Measurements from ENCODE around the gene GRAMD1A. TPM values are rescaled to one million over a fixed set of nuclear protein-coding genes. Genes with fewer than 3 reads are reported as not detected.
"Not testable (repeated sequence)": the region's sequence is repeated elsewhere in the genome, so short reads cannot be mapped to it uniquely, and the experiment has no call there.

Gene GRAMD1A
- total RNA-seq, 2 experiments from 2014 or later = 84.2 to 124 TPM

GRCh38 chr19:34963573-34964406, 36.3 kb upstream of the GRAMD1A start, which contains the start of gene ZNF792:
TSS of gene ZNF792 (minus strand) at chr19:34964229. CDS start at chr19:34963662, 567 bp downstream.
- ChIA-PET POLR2A (interaction anchor here (0.8 kb wide), 1 partner anchor 53 kb away, joined by 3 read pairs; no protein-coding TSS in a partner anchor), CTCF (ENCODE audit: unreplicated experiment) (interaction anchor here (0.6 kb wide), 1 partner anchor 9 kb away, joined by 3 read pairs; no protein-coding TSS in a partner anchor)
- no peaks in the 10 kb centered on the region for H3K9me2 ChIP-seq (ENCODE audit: insufficient read depth, low read length)
- peak within 1 kb of the TSS; percentile 96 for H2AFZ ChIP-seq (ENCODE audit: low read length)
- intact Hi-C loops (cut with micrococcal nuclease; ENCODE audit: unreplicated experiment) = no loop called here
- peaks cover 17% of the 10 kb centered on the region for H3K9me3 ChIP-seq (ENCODE audit: low read length)
- BruUV-seq (replicated peaks) = no TSS peak
- H4K20me1 ChIP-seq (ENCODE audit: insufficient read depth, low read length) = no peaks in the 10 kb centered on the region
- peak within 1 kb of the TSS; percentile 88 for H3K4me3 ChIP-seq (ENCODE audit: low read depth, low read length, poor library complexity, severe bottlenecking)
- TF ChIP-seq EZH2phosphoT487 (IDR thresholded peaks at IDR 0.05; ENCODE audit: borderline replicate concordance, low read depth, low read length) = no peak
- H3K4me1 ChIP-seq (ENCODE audit: insufficient read depth, low read length, poor library complexity, severe bottlenecking) = peaks cover 19% of the 10 kb centered on the region
- H3K79me2 ChIP-seq (ENCODE audit: insufficient read depth, low read depth, low read length) = peaks cover 16% of the 10 kb centered on the region; the same call in 1 of the 2 replicates
- H3K27ac ChIP-seq (ENCODE audit: low read depth, low read length, poor library complexity, severe bottlenecking) = peak within 1 kb of the TSS; percentile 8
- peaks cover 14% of the 10 kb centered on the region for H3K36me3 ChIP-seq (ENCODE audit: insufficient read depth, low read length)
- peak within 1 kb of the TSS; percentile 84 for H3K4me2 ChIP-seq (ENCODE audit: low read length)
- DNase-seq (ENCODE audit: low spot score) = peak; percentile 70

GRCh38 chr19:34964598-34964997, 35.5 kb upstream of the GRAMD1A start:
- ChIA-PET POLR2A (no interaction called here), CTCF (ENCODE audit: unreplicated experiment) (no interaction called here)
- intact Hi-C loops (cut with micrococcal nuclease; ENCODE audit: unreplicated experiment) = no loop called here
- H3K4me1 ChIP-seq (ENCODE audit: insufficient read depth, low read length, poor library complexity, severe bottlenecking) = peaks cover 19% of the 10 kb centered on the region
- H4K20me1 ChIP-seq (ENCODE audit: insufficient read depth, low read length) = no peaks in the 10 kb centered on the region
- no peak for DNase-seq (ENCODE audit: low spot score)
- no peak overlapping the region for H3K27ac ChIP-seq (ENCODE audit: low read depth, low read length, poor library complexity, severe bottlenecking)
- peak overlapping the region; percentile 84 for H3K4me2 ChIP-seq (ENCODE audit: low read length)
- peaks cover 17% of the 10 kb centered on the region for H3K9me3 ChIP-seq (ENCODE audit: low read length)
- peak overlapping the region; percentile 96 for H2AFZ ChIP-seq (ENCODE audit: low read length)
- TF ChIP-seq EZH2phosphoT487 (IDR thresholded peaks at IDR 0.05; ENCODE audit: borderline replicate concordance, low read depth, low read length) = no peak
- no peak for TF ChIP-seq CTCF (conservative IDR thresholded peaks at IDR 0.05; ENCODE audit: low read length)
- H3K4me3 ChIP-seq (ENCODE audit: low read depth, low read length, poor library complexity, severe bottlenecking) = peak overlapping the region; percentile 88
- H3K9me2 ChIP-seq (ENCODE audit: insufficient read depth, low read length) = no peaks in the 10 kb centered on the region
- peaks cover 6% of the 10 kb centered on the region; the same call in 1 of the 2 replicates for H3K36me3 ChIP-seq (ENCODE audit: insufficient read depth, low read length)
- BruUV-seq (replicated peaks) = no TSS peak
- H3K79me2 ChIP-seq (ENCODE audit: insufficient read depth, low read depth, low read length) = peaks cover 16% of the 10 kb centered on the region; the same call in 1 of the 2 replicates

GRCh38 chr19:34965505-34965904, 34.6 kb upstream of the GRAMD1A start:
- H3K4me2 ChIP-seq (ENCODE audit: low read length); H3K9me2 ChIP-seq (ENCODE audit: insufficient read depth, low read length); CTCF ChIA-PET (ENCODE audit: unreplicated experiment); H3K36me3 ChIP-seq (ENCODE audit: insufficient read depth, low read length); DNase-seq (ENCODE audit: low spot score); intact Hi-C loops (cut with micrococcal nuclease; ENCODE audit: unreplicated experiment); H4K20me1 ChIP-seq (ENCODE audit: insufficient read depth, low read length); POLR2A ChIA-PET; H3K27ac ChIP-seq (ENCODE audit: low read depth, low read length, poor library complexity, severe bottlenecking); H3K4me3 ChIP-seq (ENCODE audit: low read depth, low read length, poor library complexity, severe bottlenecking); BruUV-seq (replicated peaks); H2AFZ ChIP-seq (ENCODE audit: low read length): not testable (repeated sequence)
- H3K4me1 ChIP-seq (ENCODE audit: insufficient read depth, low read length, poor library complexity, severe bottlenecking) = peaks cover 19% of the 10 kb centered on the region
- H3K79me2 ChIP-seq (ENCODE audit: insufficient read depth, low read depth, low read length) = peaks cover 16% of the 10 kb centered on the region; the same call in 1 of the 2 replicates
- H3K9me3 ChIP-seq (ENCODE audit: low read length) = peaks cover 17% of the 10 kb centered on the region
